HUDEP-2 (cell line): Measurements from ENCODE around the gene WDR7.

ENCODE experiments used
- DNase-seq, 76 experiments: peaks; one replicate each; lab custom pipeline; 2025; ENCODE audit not compliant: unreplicated experiment in 76 of 76; lab: John Stamatoyannopoulos, UW

WDR7 gene

DNA sequence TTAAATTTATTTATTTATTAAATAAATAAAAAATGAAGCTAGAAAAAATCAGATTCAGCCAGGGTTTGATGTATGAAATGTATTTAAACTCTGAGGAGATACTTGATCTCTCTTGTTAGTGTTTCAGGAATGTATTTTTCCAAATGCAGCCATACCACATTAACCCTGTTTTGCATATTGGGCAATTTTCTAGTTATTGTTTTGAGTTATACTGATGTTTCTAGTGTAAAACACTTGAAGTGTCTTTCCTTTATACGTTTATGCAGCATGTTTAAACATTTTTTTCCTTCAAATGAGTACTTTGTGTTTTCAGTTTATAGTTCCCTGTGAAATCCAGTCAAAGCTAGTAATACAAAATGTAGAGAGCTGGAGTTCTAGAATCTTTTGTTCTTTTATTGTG is 69.9 kb downstream of the WDR7 start:
- DNase-seq, result no peak

DNA sequence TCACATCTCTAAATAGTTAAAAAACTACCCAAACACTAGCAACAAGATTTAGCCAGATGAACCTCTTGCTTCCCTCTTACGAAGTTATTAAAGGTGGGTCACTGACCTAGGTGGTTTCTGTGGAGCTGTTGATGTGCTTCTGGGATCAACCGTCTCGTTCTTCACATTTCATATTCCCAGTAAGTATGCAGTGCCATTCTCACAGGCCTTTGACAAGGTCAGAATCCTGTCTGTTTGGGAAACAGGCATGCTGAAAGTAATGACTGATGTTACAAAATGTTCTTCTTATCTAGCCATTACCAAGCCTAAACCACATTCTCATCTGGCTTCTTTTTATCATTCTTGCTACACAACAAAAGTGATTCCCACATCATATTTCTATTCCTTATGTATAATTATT is 70.3 kb downstream of the WDR7 start:
- DNase-seq, result no peak

DNA sequence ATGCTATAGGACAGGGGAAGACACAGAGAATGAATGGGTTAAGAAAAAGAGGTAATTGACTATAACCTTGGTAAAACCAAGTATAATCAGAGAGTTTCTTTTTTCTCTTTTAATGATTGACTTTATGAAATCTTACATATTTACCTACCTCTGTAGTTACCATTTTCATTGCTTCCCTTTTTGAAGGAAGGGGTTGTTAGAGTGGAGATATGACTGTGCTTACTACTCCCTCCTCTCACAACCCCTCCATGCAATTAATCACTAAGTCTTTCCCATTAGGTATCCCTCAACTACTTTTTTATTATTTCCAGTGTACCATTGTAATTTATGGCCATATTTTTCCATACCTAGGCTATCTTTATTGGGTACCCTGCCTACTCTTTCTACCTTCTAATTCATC is 71.4 kb downstream of the WDR7 start:
- no peak for DNase-seq

DNA sequence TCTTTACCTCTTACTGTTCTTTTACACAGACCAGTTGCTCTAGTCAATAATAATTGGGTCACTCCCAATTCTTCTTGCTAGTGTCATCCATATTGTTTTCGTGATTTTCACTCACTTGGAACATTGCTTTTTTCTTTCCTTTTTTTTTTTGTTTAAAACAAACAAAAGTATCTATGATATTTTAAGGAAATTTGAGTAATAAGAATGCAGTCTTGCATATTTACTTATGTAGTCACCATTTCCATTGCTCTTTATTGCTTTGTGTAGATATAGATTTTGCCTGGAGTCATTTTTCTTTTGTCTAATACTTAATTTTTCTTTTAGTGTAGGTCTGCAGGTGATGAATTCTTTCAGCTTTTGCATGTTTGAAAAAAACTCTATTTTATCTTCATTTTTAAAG is 71.9 kb downstream of the WDR7 start:
- DNase-seq, result no peak

DNA sequence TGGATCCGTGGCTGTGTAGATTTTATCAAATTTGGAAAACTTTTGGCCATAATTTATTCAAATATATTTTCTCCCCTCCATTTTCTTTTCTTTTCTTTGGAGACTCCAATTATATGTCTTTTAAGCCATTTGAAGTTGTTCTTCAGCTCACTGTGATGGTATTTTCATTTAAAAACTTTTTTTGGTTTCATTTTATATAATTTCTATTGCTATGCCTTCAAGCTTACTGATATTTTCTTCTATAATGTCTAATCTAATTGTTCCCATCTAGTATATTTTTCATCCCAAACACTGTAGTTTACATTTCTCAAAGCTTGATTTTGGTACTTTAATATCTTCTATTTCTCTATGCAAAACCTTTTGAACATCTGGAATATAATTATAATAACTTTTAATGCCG is 72.5 kb downstream of the WDR7 start:
- DNase-seq, result no peak

DNA sequence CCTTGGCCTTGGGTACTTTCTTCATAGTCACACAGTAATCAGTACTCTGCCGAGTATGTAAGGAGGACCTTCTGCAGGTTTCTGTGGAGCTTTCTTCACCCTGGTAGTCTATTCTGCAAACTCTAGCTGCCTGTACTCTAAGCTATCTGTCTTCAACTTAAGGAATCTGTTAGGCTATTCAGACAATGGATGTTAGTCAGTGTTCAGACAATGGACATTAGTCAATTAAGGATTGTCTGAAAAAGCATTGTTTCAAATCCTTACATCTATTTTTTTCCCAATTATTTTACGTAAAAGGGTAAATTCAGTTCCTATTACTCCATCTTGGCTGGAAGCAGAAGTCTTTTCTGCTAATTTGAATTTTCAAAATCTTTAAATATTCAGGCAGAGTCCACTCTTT is 75.7 kb downstream of the WDR7 start:
- DNase-seq, result no peak

DNA sequence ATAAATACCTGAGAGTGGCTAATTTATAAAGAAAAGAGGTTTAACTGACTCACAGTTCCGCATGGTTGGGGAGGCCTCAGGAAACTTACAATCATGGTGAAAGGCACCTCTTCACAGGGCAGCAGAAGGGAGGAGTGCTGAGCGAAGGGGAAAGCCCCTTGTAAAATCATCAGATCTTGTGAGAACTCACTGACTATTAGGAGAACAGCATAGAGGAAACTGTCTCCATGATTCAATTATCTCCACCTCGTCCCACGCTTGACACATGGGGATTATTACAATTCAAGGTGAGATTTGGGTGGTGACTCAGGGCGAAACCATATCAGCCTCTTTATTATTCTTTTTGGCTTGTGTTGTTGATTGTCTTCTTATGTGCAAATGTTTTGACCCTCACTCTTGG is 76.2 kb downstream of the WDR7 start:
- no peak for DNase-seq

DNA sequence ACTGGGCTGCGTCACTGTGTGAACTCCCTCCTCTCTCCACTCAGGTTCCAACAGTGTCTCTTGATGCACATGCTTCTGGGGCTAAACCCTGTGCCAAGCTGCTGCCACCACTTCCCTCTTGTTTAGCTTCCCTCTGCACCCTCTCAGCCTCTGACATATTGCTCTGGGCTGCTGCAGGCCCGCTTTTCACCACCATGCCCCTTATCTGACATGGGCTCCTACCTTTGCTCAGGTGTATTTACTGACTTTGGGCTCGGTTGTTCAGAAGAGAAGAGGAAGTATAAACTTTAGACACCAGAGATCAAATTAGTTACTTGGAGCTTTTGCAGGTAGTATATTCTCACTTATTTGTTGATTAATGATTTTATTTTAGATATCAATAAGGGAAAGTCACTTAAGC is 77.6 kb downstream of the WDR7 start:
- no peak for DNase-seq

DNA sequence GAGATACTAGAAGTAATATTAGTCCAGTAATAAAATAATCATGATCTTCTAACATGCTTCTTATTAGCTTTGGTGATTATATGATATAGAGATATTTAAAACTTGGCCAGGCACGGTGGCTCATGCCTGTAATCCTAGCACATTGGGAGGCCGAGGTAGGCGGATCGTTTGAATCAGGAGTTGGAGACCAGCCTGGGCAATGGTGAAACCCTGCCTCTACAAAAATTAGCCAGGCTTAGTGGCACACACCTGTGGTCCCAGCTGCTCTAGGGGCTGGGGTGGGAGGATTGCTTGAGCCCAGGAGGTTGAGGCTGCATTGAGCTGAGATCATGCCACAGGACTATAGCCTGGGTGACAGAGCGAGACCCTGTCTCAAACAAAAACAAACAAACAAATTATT is 87.0 kb downstream of the WDR7 start:
- no peak for DNase-seq

DNA sequence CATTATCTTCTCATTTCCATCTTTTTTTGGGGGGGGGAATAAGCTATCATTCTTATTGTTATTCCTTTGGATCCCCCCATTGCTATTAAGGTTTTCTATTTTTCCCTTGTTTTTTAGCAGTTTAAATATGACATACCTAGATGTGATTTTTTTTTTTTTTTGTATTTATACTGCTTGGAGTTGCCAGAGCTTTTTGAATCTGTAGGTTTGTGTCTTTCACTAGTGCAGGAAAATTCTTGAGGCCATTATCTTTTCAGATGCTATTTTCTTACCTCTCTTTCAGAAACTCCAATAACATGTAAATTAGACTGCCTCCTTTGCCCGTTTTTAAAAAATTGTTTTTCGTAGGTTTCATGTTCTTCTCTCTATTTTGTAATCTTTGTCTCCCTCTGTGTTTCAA is 88.6 kb downstream of the WDR7 start:
- DNase-seq, result no peak

DNA sequence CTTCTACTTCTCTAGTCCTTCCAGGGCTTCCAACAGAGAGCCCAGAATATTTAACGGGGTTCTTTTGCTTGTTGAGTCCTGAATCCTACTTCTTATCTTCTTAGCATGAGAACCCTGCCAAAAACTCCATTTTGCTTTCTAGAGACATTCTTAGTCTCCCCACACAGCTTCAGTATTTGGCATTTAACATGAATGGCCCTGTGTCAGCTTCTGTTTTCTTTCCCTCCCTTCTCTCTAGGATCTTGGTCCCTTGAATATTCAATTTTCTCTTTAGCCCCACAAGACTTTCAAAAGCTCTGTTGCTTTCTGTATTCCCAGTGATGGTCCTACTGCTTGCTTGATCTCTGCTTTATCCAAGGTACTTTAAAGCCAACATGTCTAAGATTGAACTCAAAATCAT is 89.5 kb downstream of the WDR7 start:
- no peak for DNase-seq

DNA sequence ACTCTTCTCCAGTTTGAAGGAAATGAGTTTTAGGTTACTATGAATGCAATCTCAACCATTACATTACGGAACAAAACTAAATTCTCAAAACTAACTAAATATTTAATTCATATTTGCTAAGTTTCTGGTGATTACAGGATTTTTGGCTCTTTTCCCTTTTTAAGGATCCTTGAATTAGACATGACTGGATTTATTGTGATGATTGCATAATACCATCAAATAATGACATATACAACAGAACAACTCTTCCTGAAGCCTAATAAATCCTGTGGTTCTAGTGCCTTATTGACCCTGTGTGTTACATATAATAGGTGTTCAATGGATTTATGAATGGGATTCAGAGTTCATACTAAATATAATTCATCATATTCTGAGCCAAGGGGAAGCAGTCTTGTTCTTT is 90.5 kb downstream of the WDR7 start:
- no peak for DNase-seq

DNA sequence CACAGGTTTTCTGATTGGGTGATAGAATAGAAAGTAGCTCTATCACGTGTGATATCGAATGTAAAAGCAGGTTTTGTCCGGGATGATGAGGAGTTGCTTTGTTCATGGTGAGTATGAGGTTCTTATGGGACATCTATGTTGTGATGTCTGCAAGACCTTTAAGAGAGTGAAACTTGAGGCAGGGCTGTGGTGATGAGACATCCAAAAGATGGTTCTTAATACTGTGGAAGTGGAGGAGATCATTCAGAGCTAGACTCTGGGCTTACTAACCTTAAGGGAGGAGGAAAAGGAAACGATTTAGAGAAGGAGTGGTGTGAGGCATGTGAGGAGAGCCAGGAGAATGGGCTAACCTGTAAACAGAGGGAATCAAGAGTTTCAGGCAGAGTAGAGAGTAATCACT is 92.0 kb downstream of the WDR7 start:
- DNase-seq, result no peak

DNA sequence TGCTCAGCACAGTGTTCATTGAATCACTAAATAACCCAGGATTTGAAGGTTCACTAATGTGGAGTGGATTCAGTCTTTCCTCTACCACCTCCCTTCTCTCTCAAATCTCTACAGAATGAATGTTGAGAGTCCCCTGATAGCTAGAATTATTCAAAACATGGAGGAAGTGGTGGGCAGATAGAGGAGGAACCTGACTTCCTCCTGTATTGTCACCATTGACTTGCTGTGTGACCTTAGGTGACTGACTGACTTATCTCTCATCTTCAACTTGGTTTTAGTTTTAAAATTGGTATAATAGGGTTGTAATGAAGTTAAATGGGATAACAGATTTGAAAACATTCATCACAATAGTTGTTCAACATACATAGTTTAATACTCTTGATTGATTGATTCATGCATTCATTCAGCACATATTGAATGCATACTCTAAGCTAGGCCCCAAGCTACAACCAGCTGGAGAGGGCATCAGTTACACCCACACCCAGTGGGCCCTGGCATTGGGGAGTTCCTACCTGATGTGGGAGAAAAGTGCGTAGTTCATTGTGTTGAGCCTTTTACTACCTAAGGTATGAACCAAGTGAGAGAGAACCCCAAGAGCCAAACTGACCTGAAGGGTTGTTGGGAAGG is 96.0 kb downstream of the WDR7 start:
- DNase-seq, result no peak

DNA sequence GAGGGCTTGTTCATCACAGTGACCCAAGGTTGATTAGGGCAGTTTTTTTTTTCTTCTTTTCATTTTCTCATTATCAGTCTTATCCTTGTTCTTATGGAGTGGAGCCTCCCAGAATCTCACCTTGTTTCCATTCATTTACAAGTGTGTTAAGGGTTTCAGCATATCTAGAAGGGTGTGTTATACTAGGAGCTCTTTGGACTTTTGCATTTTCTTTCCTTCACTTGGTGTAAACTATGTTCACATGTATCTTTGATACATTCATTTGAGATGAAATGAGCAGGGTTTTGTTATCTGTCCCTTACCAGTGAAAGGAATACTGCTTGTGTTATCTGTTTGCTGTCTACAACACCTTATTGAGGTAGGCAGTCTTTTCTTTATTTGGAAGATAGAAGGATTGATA is 96.7 kb downstream of the WDR7 start:
- no peak for DNase-seq

DNA sequence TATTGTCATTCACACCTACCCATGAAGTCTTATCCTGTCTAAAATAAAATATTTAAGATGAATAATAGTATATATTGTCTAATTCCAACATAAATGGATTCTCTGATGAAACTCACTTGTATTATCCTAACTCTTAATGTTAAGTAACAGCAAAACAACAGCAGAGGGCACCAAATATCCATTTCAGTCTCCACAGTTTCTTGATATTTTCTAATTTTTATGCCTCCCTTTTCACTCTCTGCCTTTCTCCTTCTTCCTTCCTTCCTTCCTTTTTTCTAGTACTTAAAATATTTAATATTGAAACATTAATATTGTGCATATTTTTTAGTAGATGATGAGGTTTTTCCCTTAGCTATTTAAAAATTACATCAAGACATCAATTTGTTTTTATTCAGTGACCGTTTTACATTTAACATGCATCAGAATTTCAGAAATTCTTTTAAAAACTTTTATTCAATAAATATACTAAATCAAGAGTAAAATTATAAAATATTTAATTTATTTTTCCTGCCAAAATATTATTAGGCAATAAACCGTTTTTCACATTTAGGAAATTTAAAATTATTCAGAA is 97.6 kb downstream of the WDR7 start:
- peak in 19 of 76 experiments; percentile 0 to 58 (median 18) for DNase-seq

DNA sequence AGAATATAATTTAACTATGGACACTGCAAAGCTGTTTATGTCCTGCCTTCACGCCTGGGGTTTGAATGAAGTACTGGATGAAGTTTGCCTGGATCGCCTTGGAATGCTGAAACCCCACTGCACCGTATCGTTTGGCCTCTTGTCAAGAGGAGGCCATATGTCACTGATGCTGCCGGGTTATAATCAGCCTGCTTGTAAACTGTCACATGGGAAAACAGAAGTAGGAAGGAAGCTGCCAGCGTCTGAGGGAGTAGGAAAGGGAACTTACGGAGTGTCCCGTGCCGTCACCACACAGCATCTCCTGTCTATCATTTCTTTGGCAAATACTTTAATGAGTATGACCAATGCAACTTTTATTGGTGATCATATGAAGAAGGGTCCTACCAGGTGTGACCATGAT is 105.8 kb downstream of the WDR7 start:
- DNase-seq, result no peak

DNA sequence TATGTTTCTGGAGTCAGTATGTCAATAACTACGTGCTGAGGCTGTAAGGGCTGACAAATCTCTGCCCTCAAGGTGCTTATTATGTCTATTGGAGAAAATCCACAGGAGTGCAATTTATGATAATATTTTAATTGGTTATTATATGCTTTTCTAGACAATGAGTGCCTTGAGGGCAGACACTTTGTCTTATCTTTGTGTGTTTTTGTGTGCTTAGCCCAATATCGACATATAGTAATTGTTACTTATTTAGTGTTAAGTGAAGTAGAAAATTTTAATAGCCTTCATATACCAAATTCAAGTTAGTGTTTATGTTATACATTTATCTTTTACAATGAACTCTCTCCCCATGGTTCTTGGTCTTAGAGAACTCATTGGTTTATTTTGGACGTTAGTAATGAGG is 118.9 kb downstream of the WDR7 start:
- DNase-seq, result no peak

DNA sequence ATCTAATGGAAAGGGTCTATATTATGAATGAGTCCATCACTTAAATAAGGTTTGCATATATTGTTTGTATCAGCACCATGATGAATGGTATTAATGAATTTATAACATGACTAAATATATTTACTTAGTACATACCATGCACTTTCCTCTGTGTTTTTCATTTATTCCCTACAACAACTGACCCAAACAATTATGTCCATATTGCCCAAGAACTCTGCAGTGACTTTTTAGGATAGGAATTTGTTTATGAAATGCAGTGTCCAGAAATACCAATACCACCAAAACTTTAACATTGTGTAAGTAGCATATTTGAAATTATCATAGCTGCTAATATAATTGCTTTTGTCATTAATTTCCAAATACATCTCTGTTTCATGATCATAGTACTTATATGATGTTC is 119.7 kb downstream of the WDR7 start:
- DNase-seq, result no peak

DNA sequence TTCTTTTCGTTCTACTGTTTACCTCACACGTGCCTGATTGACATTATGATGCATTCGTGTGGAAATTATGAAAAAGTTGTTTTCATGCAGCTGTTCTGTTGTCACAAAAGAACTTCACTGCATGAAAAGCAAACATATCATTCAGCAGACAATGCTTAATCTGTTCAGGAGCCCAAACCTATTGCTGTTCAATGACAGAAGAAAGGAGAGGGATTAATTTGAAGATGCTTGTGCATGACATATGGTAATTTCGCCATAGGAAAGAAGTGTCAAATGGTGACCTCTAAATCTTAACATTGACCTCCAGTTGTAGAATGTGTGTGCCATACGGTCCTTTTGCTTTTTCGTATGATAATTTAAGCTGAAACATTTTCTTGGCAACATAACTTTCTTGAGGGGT is 124.5 kb downstream of the WDR7 start:
- DNase-seq, result no peak

DNA sequence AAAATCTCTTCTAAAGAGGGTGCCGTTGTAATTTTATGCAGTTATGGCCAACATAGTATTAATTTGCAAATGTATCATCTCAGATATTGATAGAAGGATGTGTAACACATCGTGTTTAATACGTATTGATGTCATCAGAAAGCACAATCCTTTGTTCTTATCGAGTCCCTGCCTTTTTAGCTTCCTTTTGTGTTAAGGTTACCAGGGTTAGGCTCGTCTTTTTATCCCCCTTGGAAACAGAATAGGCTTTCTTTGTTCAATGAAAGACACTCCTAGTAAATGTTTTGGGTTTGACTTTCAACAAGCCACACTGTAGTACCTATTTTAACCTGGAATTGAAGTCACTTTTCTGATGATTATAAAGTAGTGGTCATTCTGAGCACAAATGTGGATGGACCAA is 136.2 kb downstream of the WDR7 start:
- no peak for DNase-seq

DNA sequence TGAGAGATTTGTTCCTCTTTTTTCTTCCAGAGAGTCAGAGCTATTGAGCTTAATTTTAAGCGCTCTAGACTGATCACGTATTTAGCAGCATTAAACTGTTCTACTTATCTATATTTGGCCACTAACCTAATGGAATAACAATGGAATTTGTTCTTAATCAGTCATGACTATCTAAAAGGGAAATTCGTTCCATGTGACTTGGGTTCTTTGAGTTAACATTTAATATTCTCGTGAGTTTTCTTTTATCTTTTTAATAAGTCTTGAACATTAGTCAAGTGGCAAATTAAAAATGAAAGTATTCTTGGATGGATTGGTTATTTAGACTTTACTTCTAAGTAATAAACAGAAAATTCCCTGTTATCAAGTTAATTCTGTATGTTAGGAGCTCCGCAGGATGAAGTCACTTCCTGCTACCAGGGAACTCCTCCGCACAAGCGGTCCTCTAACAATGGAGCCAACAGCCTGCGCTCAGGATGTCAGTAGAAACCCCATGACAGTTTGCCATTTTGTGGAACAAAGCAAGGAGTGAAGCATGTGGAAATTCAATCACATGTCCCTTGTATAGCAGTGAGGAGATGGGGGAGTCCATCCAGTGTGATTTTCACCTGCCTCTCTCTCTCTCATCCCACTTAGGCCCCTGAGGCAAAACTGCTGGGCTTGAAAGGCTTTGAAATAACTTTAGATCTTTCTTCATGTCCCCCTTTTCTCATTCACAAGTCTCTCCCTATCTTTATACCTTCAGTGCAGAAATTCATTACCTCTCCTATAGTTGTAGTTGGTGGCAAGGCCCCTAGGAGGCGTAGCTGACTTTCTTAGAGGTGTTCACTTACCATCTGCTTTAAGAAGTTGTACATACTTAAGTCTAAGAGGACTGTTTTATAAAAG is 138.1 kb downstream of the WDR7 start:
- peak in 18 of 76 experiments; percentile 1 to 45 (median 8) for DNase-seq
